C1 segment of cervical spinal cord (tissue), 14 donors: ENCODE data around the gene DPP10.
"Not testable (repeated sequence)": the region's sequence is repeated elsewhere in the genome, so short reads cannot be mapped to it uniquely, and the experiment has no call there.

Experiments used
- DNase-seq, 14 donors: peaks; one replicate each; lab custom pipeline; 2025; lab: John Stamatoyannopoulos, UW

The DPP10 gene

GRCh38 chr2:114724454-114724853 lies 282.0 kb downstream of the DPP10 start:
- DNase-seq: no peak

- DNase-seq: peak in 9 of 14 donors; percentile 6 to 44 (median 15)
Observed at GRCh38 chr2:114727012-114727411, 284.6 kb downstream of the DPP10 start.

- DNase-seq: no peak
Observed at GRCh38 chr2:114728372-114728771, 285.9 kb downstream of the DPP10 start.

- DNase-seq: no peak
Observed at GRCh38 chr2:114729026-114729425, 286.6 kb downstream of the DPP10 start.

GRCh38 chr2:114735126-114735525 lies 292.7 kb downstream of the DPP10 start:
- DNase-seq: no peak

GRCh38 chr2:114742245-114742644 lies 299.8 kb downstream of the DPP10 start:
- DNase-seq: no peak

- DNase-seq: no peak
Observed at GRCh38 chr2:114745700-114746099, 303.3 kb downstream of the DPP10 start.

- DNase-seq: not testable (repeated sequence)
Observed at GRCh38 chr2:114748175-114748574, 305.7 kb downstream of the DPP10 start.

- no peak for DNase-seq
Observed at GRCh38 chr2:114752425-114752824, 310.0 kb downstream of the DPP10 start.

GRCh38 chr2:114753145-114753544 lies 310.7 kb downstream of the DPP10 start:
- DNase-seq: no peak

- DNase-seq: no peak
Observed at GRCh38 chr2:114754907-114755563, 312.6 kb downstream of the DPP10 start.

- no peak for DNase-seq
Observed at GRCh38 chr2:114762376-114762775, 319.9 kb downstream of the DPP10 start.

GRCh38 chr2:114762986-114763385 lies 320.5 kb downstream of the DPP10 start:
- DNase-seq: no peak

GRCh38 chr2:114769110-114769509 lies 326.7 kb downstream of the DPP10 start:
- no peak for DNase-seq

GRCh38 chr2:114769991-114770390 lies 327.6 kb downstream of the DPP10 start:
- no peak for DNase-seq

- no peak for DNase-seq
Observed at GRCh38 chr2:114784046-114784445, 341.6 kb downstream of the DPP10 start.

GRCh38 chr2:114784890-114785583 lies 342.6 kb downstream of the DPP10 start:
- DNase-seq: no peak

- no peak for DNase-seq
Observed at GRCh38 chr2:114786901-114787300, 344.5 kb downstream of the DPP10 start.

GRCh38 chr2:114787486-114787885 lies 345.0 kb downstream of the DPP10 start:
- DNase-seq: no peak

GRCh38 chr2:114789989-114790388 lies 347.5 kb downstream of the DPP10 start:
- no peak for DNase-seq

- no peak for DNase-seq
Observed at GRCh38 chr2:114797540-114797939, 355.1 kb downstream of the DPP10 start.

GRCh38 chr2:114797942-114798341 lies 355.5 kb downstream of the DPP10 start:
- DNase-seq: no peak

GRCh38 chr2:114800371-114800770 lies 357.9 kb downstream of the DPP10 start:
- no peak for DNase-seq
